Mammary epithelial cell (primary cell): Measurements from ENCODE around the gene NSD1.

Source experiments
- CTCF ChIP-seq, 2 donors: IDR thresholded peaks in 1 of 2; conservative IDR thresholded peaks in 1 of 2; 2 replicates each; pipeline ENCODE4 v1.5.1; 2011 to 2012; ENCODE audit warnings: inconsistent platforms in 2 of 2, low read length in 2 of 2, mild to moderate bottlenecking in 2 of 2, control low read depth in 1 of 2, low read depth in 1 of 2; ENCODE audit not compliant: insufficient read depth in 1 of 2; ENCODE audit errors: extremely low read depth in 1 of 2
- EZH2 ChIP-seq: IDR thresholded peaks from 2 replicates; pipeline ENCODE4 v1.6.1; 2012; ENCODE audit warnings: low read length, inconsistent platforms, borderline replicate concordance

- TF ChIP-seq CTCF (conservative IDR thresholded peaks at IDR 0.05 in 1 of 2, IDR thresholded peaks at IDR 0.05 in 1 of 2; ENCODE audit: extremely low read depth in 1 of 2, insufficient read depth in 1 of 2, low read depth in 1 of 2, low read length in 2 of 2): no peak
- TF ChIP-seq EZH2: no peak
These were observed 122.7 kb downstream of the NSD1 start for GRCh38 chr5:177256296-177256695.
